ACC112 (cell line): Measurements from ENCODE around the gene DHRSX.
A peak's percentile ranks its signal among the peaks of the same experiment; 100 is the strongest.
"Not testable (repeated sequence)": the region's sequence is repeated elsewhere in the genome, so short reads cannot be mapped to it uniquely, and the experiment has no call there.

Experiments
- H2AFZ ChIP-seq: fragments of 200-600 bp; sonication (generic); one replicate; pipeline ENCODE4 v1.6.0; 2017; ENCODE audit warnings: antibody characterized with exemption, low read length; ENCODE audit not compliant: unreplicated experiment
- H3K27ac ChIP-seq: fragments of 200-600 bp; sonication (generic); 2 replicates; pipeline ENCODE4 v1.5.1; 2014; ENCODE audit warnings: low read depth, mild to moderate bottlenecking, antibody characterized with exemption, low read length, moderate library complexity
- H3K27me3 ChIP-seq: fragments of 200-600 bp; sonication (generic); 2 replicates; pipeline ENCODE4 v1.6.1; 2014; ENCODE audit warnings: mild to moderate bottlenecking, antibody characterized with exemption, low read length, moderate library complexity, mixed read lengths; ENCODE audit not compliant: insufficient read depth
- H3K36me3 ChIP-seq: fragments of 200-600 bp; sonication (generic); 2 replicates; pipeline ENCODE4 v1.6.1; 2016; ENCODE audit warnings: mild to moderate bottlenecking, antibody characterized with exemption, low read length, moderate library complexity, mixed read lengths; ENCODE audit not compliant: insufficient read depth
- H3K4me1 ChIP-seq: fragments of 200-600 bp; sonication (generic); one replicate; pipeline ENCODE4 v1.6.1; 2016; ENCODE audit warnings: low read length, mixed read lengths; ENCODE audit not compliant: insufficient read depth, unreplicated experiment, control insufficient read depth
- H3K4me3 ChIP-seq: fragments of 200-600 bp; sonication (generic); 2 replicates; pipeline ENCODE4 v1.5.1; 2014; ENCODE audit warnings: mild to moderate bottlenecking, low read depth, low read length
- H3K79me2 ChIP-seq: fragments of 200-600 bp; sonication (generic); one replicate; pipeline ENCODE4 v1.6.0; 2016; ENCODE audit warnings: low read length; ENCODE audit not compliant: control insufficient read depth, unreplicated experiment, insufficient read depth

Gene DHRSX

DNA sequence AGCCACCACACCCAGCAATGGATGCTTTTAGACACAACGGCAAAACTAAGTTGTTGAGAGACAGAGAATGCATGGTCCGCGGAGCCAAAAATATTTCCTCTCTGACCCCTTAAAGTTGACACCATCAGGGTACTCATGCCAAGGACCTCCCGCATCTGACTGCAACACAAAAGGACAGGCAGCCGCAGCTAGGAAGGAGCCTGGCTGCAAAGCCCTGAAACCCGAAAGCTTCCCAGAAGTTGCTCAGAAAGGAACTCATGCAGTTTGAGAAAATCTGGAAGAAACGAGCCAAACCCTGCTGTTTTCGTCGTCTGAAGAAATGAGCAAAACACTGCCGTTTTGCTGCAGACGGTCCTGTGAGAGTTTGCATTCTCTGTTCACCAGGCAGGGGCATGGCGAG lies 16.5 kb downstream of the DHRSX start:
- Histone ChIP-seq H3K4me1 (peaks cover 19% of the 10 kb centered on the region), H2AFZ (peak overlapping the region; percentile 100), H3K36me3 (peaks cover 25% of the 10 kb centered on the region), H3K27me3 (no peaks in the 10 kb centered on the region), H3K4me3 (peak overlapping the region; percentile 78), H3K79me2 (peaks cover 34% of the 10 kb centered on the region), H3K27ac (peak overlapping the region; percentile 88)

- H3K36me3 ChIP-seq = peaks cover 19% of the 10 kb centered on the region; the same call in 1 of the 2 replicates
- H3K4me3 ChIP-seq = no peak overlapping the region
- H3K27me3 ChIP-seq = no peaks in the 10 kb centered on the region
- peaks cover 19% of the 10 kb centered on the region for H3K4me1 ChIP-seq
- H3K79me2 ChIP-seq = peaks cover 41% of the 10 kb centered on the region
- no peak overlapping the region for H2AFZ ChIP-seq
- H3K27ac ChIP-seq = no peak overlapping the region
Measured at GRCh38 chrX:2483398-2484060, 17.2 kb downstream of the DHRSX start.

GRCh38 chrX:2481597-2481996 lies 19.2 kb downstream of the DHRSX start:
- Histone ChIP-seq H3K4me1 (peaks cover 19% of the 10 kb centered on the region), H3K79me2 (peaks cover 45% of the 10 kb centered on the region)
- H3K36me3 ChIP-seq, H3K27me3 ChIP-seq, H3K4me3 ChIP-seq, H2AFZ ChIP-seq, H3K27ac ChIP-seq: not testable (repeated sequence)

GRCh38 chrX:2479982-2480381 lies 20.8 kb downstream of the DHRSX start:
- H3K27ac ChIP-seq, H3K27me3 ChIP-seq, H3K4me3 ChIP-seq, H2AFZ ChIP-seq, H3K36me3 ChIP-seq: not testable (repeated sequence)
- peaks cover 50% of the 10 kb centered on the region for H3K79me2 ChIP-seq
- peaks cover 12% of the 10 kb centered on the region for H3K4me1 ChIP-seq

DNA sequence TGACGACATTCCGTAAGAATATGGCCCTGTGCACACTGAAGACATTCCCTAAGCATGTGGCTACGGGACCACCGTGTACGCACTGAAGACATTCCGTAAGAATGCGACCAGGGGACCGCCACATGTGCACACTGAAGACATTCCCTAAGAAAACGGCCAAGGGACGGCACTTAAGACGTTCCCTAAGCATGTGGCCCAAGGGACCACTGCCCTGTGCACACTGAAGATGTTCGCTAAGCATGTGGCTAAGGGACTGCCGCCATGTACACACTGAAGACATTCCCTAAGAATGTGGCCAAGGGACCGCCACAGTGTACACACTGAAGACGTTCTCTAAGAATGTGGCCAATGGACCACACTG lies 21.4 kb downstream of the DHRSX start:
- H3K79me2 ChIP-seq = peaks cover 53% of the 10 kb centered on the region
- H3K4me3 ChIP-seq = no peak overlapping the region
- no peak overlapping the region for H3K27ac ChIP-seq
- peaks cover 8% of the 10 kb centered on the region; the same call in 1 of the 2 replicates for H3K36me3 ChIP-seq
- H3K27me3 ChIP-seq = no peaks in the 10 kb centered on the region
- peaks cover 7% of the 10 kb centered on the region for H3K4me1 ChIP-seq
- no peak overlapping the region for H2AFZ ChIP-seq

DNA sequence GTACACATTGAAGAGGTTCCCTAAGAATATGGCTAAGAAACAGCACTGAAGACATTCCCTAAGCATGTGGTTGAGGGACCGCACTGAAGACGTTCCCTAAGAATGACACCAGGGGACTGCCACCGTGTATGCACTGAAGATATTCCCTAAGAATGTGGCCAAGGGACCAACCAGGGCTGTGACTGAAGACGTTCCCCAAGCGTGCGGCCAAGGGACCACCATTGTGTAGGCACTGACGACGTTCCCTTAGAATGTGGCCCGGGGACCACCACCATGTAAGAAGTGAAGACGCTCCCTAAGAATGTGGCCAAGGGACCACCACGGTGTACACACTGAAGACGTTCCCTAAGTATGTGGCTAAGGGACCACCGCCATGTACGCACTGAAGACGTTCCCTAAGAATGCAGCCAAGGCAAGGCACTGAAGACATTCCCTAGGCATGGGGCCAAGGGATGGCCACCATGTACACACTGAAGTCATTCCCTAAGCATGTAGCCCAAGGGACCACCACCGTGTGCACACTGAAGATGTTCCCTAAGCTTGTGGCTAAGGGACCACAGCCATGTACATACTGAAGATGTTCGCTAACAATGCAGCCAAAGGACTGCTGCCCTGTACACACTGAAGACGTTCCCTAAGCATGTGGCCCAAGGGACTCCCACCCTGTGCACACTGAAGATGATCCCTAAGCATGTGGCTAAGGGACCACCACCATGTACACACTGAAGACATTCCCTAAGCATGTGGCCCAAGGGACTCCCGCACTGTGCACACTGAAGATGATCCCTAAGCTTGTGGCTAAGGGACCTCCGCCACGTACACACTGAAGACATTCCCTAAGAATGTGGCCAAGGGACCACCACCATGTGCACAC lies 22.0 kb downstream of the DHRSX start:
- Histone ChIP-seq H3K4me3 (no peak overlapping the region), H3K36me3 (peaks cover 8% of the 10 kb centered on the region; the same call in 1 of the 2 replicates), H3K27ac (no peak overlapping the region), H2AFZ (no peak overlapping the region), H3K4me1 (peaks cover 1% of the 10 kb centered on the region), H3K79me2 (peaks cover 51% of the 10 kb centered on the region), H3K27me3 (no peaks in the 10 kb centered on the region)

GRCh38 chrX:2477313-2477712 lies 23.5 kb downstream of the DHRSX start:
- H3K36me3 ChIP-seq, H2AFZ ChIP-seq, H3K27ac ChIP-seq, H3K27me3 ChIP-seq, H3K4me1 ChIP-seq, H3K4me3 ChIP-seq: not testable (repeated sequence)
- peaks cover 49% of the 10 kb centered on the region for H3K79me2 ChIP-seq

- peaks cover 52% of the 10 kb centered on the region for H3K79me2 ChIP-seq
- no peaks in the 10 kb centered on the region for H3K4me1 ChIP-seq
- H3K27ac ChIP-seq = no peak overlapping the region
- peaks cover 8% of the 10 kb centered on the region; the same call in 1 of the 2 replicates for H3K36me3 ChIP-seq
- no peak overlapping the region for H3K4me3 ChIP-seq
- no peak overlapping the region for H2AFZ ChIP-seq
- no peaks in the 10 kb centered on the region for H3K27me3 ChIP-seq
Measured at GRCh38 chrX:2474963-2475726, 25.6 kb downstream of the DHRSX start.

GRCh38 chrX:2474280-2474962 lies 26.4 kb downstream of the DHRSX start:
- Histone ChIP-seq H3K4me1 (no peaks in the 10 kb centered on the region), H3K36me3 (peaks cover 4% of the 10 kb centered on the region; the same call in 1 of the 2 replicates), H3K27ac (no peak overlapping the region), H3K4me3 (no peak overlapping the region), H3K79me2 (peaks cover 50% of the 10 kb centered on the region), H2AFZ (no peak overlapping the region), H3K27me3 (no peaks in the 10 kb centered on the region)

- not testable (repeated sequence) for H3K4me3 ChIP-seq, H2AFZ ChIP-seq, H3K36me3 ChIP-seq, H3K27me3 ChIP-seq, H3K4me1 ChIP-seq, H3K27ac ChIP-seq
- H3K79me2 ChIP-seq = peaks cover 46% of the 10 kb centered on the region
Measured at GRCh38 chrX:2473064-2473463, 27.7 kb downstream of the DHRSX start.
